GM18858 (cell line): ENCODE results near the gene CLTC.

Source experiments
- ATAC-seq: cut with Tn5 transposase; IDR thresholded peaks from one replicate; pipeline ENCODE4 v1.9.1; 2021; ENCODE audit not compliant: unreplicated experiment

CLTC gene

DNA sequence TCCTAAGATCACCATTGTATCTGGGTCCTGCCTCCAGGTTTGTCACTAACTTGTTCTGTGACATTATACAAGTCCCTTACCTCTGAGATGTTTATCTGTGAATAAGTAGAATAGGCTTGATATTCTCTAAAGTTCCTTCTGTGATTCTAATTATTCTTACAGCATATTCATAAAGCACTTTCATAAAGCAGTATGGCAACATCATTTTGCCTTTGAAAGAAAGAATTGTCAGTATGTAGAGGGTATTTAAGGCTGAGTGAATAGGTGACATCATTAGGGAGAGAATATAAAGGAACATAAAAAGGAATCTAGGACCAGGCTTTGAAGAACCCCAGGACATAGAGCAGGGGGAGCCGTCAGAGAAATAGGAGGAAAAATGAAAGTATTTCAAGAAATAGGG, 103.3 kb downstream of the CLTC start:
- ATAC-seq: no peak

DNA sequence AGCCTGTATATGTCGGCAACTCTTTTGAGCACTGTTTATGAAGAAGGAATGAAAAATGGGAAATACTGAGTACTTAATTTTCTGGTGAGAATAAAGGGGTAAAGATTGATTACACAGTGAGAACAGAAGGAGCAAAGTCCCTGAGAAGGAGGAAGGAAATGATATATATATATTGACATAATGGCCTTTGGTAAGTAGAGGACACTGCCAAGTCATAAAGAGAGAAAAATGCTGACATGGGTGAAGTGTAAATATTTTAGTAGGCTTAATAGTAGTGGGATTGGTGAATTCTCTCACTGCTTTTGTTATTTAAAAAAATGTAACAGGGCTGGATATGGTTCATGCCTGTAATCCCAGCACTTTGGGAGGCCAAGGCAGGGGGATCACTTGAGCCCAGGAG, 103.9 kb downstream of the CLTC start:
- no peak for ATAC-seq

DNA sequence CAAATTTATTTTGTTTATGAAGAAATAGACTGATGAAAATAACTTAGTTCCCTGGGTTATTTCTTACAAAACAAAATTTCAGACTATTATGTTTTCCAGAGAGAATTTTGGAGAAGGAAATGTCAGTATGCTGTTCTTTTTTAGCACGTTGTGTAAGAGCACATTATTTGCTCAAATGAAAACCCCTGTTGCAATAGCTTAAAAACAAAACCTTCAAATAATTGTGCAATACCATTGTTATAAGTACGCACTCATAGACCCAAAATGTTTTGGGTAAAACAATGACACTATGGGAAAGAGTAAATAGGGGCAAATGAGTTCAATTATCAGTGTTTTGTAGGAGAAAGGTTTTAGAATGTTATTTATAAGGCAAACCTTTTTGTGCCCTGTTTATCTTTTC, 106.0 kb downstream of the CLTC start:
- ATAC-seq: no peak

DNA sequence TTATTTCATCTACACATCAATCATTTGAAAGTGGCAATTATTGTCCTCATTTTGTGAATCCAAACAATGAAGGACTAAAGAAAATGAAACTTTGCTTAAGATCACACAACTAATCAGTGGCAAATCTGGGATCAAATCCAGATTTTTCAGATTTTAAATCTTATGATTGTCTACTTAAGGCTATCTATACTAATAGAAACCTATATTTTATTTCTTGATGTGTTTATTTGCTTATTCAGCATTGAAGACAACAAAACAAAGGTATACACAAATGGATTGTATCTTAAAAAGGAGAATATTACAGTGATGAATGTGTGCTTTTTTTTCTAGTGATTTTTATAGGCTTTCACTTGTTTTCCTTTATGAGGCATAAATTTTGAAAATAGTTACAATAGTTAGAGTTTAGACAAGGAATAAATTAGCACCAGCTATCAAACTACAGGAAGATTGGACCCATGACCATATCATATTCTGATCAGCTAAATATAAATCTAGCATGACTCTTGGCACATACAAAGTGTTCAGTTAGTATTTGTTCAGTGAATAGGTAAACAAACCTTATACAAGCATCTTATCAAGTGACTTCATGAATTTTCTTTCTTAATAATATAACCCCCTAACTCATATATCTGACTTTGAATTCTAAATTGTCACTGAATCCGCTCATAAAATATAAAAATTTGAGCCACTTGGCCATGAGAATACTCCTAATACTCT, 108.3 kb downstream of the CLTC start:
- ATAC-seq: no peak

DNA sequence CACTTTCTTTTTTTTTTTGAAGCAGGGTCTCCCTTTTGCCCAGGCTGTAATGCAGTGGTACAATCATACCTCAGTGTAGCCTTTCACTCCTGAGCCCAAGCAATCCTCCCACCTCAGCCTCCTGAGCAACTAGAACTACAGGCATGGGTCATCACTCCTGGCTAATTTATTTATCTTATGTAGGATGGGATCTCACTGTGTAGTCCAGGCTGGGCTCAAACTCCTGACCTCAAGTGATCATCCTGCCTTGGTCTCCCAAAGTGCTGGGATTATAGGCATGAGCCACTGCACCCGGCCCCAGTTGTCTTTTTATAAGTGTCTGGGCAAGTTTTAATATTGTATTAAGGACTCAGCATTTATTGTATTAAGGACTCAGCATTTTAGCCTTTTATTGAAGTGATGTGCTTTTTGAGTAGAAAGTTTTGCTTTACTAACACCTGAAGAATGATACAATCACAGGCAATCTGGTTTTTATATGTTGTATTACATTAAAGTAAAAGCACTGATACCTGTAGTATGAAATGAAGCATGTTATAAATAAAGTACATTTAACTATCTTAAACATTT, 110.7 kb downstream of the CLTC start:
- ATAC-seq: no peak

DNA sequence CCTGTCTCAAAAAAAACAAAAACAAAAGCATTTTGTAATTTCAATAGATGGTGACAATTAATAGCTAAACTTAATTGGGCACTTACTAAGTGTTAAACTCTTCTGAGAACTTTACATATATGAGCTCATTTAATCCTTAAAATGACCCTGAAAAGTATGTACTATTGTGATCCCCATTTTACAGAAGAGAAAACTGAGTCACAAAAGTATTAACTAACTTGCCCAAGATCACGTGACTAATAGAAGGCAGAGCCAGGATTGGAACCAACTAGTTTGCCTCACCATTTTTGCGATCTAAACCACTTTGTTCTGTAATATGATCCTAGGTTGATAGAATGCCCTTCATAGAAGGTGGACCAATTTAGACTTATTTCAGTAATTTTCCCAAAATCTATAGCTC, 114.0 kb downstream of the CLTC start:
- no peak for ATAC-seq

DNA sequence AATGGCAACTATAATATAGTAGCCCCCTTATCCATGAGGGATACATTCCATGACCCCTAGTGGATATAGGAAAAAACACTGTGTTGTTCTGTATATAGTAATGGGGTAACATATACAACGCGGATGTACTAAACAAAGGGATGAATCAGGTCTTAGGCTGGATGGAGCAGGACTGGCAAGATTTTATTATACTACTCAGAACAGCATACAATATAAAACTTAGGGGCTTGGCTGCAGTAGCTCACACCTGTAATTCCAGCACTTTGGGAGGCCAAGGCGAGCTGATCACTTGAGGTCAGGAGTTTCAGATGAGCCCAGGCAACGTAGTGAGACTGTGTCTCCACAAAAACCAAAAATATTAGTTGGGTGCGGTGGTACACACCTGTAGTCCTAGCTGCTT, 114.5 kb downstream of the CLTC start:
- no peak for ATAC-seq

DNA sequence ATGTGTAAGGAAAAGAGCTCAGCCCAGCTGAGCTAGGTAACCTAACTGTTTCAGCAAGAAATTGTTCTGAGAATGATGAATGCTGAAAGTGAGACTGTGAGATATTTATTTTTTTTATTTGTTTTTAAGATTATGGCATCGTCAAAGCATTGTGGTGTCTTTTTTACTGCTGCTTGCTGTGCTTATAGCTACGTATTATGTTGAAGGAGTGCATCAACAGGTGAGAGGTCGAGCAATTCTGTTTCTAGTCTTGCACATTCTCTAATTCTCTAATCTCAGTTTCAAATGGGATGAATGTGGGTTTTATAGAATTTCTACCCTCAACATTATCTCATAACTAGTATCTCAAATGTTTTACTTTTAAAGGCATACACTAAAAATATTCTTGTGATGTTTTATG, 117.6 kb downstream of the CLTC start:
- no peak for ATAC-seq

DNA sequence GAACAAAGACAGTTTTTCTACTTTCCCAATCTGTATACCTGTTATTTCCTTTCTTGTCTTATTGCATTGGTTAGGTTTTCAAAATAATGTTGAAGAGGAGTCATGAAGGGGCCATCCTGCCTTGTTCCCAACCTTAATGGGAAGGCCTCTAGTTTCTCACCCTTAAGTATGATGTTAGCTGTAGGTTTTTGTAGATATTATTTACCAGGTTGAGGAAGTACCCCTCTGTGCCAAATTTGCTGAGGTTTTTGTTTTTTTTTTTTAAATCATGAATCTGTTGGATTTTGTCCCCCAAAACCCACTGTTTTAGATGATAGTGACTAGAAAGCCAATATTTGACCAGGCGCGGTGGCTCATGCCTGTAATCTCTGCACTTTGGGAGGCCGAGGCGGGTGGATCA, 124.1 kb downstream of the CLTC start:
- ATAC-seq: no peak

DNA sequence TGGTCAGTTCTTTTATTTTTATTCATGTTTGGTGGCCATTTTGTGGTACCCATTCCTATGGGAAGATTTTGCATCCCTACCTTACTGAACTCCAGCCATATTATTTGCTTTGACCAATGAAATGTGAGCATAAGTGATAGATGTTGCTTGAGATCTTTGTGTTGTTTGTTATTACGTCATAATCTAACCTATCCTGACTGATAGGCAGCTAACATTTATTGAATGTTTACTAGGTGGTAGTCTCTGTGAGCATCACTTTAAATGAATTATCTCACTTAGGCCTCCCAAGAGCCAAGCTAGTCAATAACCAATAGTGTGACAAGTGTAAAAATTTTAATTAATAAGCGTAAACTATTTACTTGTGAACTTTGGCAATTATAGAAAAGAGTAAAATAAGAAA, 125.3 kb downstream of the CLTC start:
- ATAC-seq: no peak
